GM18517 (cell line): ENCODE results near the gene SLC6A19.

Experiments
- ATAC-seq: cut with Tn5 transposase; IDR thresholded peaks from one replicate; pipeline ENCODE4 v1.9.1; 2021; ENCODE audit warnings: mild to moderate bottlenecking, moderate library complexity; ENCODE audit not compliant: unreplicated experiment

The SLC6A19 gene

DNA sequence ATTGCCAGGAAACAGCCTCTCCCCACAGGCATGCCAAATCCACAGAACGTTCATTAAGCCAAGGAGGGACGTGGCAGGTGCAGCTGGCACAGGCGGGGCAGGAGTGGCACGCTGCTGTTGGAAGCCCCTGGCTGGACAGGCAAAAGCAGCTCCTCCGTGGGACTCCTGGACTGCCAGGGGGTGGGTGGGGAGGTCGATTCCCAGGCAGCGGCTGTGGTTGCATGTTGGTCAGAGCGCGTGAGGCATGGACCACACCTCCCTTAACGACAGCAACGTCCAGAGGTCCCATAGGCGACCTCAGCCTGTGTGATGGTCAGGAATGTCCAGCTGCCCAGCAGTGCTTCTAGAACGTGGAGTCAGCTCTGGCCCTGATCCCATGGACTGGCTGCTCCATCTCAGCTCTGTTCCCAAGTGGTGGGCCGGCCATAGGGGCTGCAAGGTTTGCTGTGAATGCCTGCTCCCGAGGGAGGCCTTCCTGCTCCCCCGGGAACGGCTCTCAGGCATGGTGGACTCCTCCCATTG lies 6.9 kb downstream of the SLC6A19 start:
- ATAC-seq, result no peak

- no peak for ATAC-seq
These were observed 7.5 kb downstream of the SLC6A19 start for GRCh38 chr5:1208743-1209488.

DNA sequence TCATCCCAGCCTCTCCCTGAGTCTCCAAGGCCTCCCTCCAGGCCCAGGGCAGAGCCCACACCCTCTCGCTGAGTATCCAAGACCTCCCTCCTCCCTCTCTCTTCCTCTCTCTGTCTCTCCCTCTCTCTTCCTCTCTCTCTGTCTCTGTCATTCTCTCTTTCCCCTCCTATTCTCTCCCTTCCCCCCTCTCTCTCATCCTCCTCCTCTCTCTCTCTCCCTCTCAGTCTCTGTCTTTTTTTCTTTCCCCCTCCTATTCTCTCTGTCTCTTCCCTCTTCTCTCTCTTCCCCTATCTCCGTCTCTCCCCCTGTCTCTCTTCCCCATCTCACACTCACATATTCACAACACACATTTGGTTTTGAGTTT lies 8.1 kb downstream of the SLC6A19 start:
- ATAC-seq, result no peak

DNA sequence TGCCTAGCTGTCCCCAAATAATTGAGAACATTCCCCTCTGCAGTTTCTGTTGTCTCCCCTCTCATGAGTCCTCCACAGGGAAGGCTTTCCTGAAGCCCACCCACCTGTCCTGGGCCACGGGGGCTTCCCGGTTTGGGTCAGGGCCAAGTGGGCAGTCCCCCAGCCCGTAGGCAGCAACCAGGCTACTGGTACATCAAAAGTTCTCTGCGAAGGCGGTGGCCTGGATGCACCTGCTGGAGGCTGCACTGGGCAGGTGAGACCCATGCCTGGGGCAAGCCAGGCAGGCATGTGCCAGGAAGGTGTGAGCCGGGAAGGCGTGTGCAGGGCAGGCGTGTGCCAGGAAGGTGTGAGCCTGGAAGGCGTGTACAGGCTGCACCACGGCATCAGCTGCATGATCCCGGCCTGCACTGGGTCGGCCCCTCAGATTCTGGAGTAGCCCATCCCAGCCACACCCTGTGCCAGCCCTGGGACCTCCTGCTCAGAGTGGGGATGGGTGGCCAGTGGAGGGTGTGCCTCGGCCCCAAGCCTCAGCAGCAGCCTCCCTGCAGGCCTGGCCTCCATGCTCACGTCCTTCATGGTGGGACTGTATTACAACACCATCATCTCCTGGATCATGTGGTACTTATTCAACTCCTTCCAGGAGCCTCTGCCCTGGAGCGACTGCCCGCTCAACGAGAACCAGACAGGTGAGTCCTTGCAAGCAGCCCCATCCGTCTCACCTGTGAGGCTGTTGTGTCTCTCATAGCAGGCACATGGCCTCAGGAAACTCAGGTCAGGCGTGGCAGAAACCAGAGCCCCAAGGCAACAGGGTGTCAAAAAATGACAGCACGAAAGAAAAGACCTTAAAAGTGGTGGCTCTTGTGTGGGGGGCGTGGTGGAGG lies 8.7 kb downstream of the SLC6A19 start:
- no peak for ATAC-seq

DNA sequence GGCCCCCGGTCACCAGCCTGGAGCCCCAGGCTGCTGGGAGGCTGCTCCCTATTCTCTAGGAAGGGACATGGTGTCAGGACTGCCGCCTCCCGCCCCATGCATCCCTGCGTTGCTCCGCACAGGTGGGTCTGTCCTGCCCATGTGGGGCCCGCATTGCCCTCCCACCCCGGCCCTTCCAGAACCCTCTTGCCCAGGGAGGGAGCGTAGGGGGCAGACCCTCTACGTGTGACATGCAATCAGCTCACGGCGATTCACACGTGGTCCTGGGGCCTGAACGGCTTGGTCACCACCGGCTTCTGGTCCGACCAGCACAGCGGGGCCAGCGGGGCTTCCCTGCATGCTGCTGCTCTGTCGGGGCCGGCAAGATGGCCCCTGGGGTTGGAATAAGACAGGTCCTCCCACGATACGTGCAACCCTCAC lies 9.4 kb downstream of the SLC6A19 start:
- ATAC-seq, result no peak

GRCh38 chr5:1211701-1212100 lies 10.3 kb downstream of the SLC6A19 start:
- no peak for ATAC-seq

GRCh38 chr5:1212271-1212670 lies 10.9 kb downstream of the SLC6A19 start:
- no peak for ATAC-seq

GRCh38 chr5:1212881-1213280 lies 11.5 kb downstream of the SLC6A19 start:
- no peak for ATAC-seq

DNA sequence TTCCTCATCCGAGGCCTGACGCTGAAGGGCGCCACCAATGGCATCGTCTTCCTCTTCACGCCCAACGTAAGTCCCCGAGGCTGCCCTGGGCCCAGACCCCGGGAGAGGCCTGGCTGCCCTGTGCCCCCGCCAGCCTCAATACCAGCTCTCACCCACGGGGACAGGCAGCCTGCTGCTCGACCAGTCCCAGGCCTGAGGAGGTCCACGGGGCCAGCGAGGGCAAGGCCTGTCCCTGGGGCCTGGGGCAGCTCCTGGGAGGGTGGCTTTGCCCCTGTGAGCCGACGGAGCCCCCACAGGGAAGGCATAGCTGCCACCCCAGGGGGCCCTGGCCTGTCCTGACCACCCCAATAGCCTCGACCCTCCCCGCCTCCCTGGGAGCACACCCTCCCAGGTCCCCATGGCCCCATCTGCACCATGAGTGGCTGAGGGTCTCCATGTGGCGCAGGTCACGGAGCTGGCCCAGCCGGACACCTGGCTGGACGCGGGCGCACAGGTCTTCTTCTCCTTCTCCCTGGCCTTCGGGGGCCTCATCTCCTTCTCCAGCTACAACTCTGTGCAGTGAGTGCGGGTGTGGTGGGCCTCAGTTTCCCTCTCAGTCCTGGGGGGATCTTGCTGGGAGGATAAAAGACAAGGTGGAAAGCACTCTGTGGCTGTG lies 12.2 kb downstream of the SLC6A19 start:
- ATAC-seq, result no peak

DNA sequence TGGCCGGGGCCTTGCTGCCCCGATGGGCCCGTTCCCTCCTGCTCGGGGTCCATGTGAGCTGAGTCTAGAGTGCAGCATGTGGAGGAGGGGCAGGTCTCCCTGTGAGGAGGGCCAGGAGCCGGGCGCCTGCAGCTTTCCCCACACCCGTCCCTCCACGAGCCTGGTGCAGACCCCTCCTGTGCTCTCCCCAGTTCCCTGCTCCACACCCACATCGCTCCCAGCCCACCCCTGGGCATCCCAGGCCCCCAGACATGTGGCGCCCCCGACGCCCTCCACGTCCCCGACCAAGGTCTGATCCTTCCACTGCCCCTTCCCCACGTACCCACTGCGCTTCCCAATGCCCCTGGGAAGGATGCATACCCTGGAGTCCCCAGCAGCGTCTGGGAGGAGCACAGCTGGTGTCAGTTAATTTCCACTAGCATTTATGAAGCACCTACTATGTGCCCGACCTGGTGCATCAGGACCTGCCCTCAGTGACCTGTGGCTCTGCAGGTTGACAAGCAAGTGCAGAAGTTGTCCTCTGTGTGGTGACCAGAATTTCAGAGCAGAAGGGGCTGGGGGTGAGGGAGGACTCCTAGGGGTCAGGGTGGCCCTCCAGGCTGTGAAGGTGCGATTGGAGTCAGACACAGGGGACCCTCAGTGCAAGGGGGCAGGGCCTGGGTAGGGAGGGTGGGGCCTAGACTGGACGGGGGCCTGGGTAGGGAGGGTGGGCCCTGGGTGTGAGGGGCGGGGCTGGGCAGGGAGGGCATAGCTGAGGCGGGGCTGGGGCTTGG lies 13.0 kb downstream of the SLC6A19 start:
- no peak for ATAC-seq

- no peak for ATAC-seq
These were observed 13.5 kb downstream of the SLC6A19 start for GRCh38 chr5:1214936-1215220.

DNA sequence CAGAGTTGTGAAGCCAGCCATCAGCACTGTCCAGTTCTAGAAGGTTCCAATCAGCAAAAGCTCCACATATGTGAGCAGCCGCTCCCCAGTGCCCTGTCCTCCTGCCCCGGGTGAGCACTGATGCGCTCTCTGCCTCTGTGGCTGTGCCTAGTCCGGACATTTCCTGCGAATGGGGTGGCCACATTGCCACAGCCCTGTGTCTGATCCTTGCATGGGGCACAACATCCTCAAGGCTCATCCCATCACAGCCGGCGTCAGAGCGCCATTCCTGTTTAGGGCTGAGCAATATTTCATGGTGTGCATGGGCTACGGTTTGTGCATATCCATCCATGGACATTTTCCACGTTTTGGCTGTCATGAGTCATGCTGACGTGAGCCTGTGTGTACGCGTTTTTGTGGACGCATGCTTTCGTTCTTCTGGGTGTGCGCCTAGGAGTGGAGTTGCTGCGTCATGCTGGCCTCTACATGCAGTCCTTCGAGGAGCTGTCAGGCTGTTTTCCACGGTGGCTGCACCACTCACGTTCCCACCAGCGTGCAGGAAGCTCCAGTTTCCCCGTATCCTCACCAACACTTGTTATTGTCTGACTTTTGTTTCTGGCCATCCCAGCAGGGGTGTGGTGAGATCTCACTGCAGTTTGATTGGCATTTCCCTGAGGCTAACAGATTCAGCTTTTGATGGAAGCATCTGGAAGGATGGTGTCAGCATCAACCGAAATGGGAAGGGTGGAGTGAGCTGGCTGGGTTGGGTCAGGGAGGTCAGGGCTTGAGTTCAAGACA lies 14.1 kb downstream of the SLC6A19 start:
- no peak for ATAC-seq

GRCh38 chr5:1216211-1216917 lies 15.0 kb downstream of the SLC6A19 start:
- no peak for ATAC-seq

DNA sequence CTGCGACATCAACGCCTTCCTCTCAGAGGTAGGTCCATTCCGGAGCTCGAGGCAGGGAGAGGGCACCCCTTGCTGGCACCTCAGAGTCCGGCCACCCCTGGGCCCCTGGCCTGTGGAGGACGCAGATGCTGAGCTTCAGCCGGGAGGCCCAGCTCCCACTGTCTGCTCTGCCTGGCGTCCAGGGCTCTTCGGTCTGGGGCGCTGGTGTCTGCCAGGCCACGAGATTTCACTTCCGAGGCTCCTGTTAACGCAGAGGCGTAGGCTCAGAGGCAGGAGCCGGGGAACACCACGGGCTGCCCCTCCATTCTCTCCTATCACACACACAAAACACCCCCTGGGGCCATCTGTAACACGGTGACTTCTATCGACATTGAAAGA lies 15.5 kb downstream of the SLC6A19 start:
- ATAC-seq, result no peak

- ATAC-seq, result no peak
These were observed 16.3 kb downstream of the SLC6A19 start for GRCh38 chr5:1217596-1218206.

DNA sequence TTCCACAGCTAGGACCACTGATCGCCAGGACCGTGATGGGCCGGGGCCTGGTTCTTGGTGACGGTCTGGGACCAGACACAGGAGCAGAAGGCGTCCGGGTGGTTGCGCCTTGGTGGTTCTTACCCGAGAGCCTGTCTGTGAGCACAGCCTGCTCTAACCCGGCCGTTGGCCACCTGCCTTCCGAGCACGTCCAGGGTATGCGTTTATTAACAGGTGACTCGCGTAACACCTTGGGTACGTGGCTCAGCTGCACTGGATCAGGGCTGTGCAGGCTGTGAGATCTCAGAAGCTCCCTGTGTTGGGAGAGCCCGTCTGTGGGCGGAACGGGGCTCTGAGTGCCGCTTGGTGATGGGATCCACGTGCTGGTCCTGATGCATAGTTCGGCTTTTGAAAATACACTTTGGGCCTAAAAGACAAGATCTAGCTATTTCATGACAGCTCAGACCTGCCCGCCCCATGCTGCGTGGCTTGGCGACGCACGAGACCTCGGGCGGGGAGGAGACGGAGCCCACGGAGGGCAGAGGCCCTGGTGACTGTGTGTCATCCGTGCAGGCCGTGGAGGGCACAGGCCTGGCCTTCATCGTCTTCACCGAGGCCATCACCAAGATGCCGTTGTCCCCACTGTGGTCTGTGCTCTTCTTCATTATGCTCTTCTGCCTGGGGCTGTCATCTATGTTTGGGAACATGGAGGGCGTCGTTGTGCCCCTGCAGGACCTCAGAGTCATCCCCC lies 17.1 kb downstream of the SLC6A19 start:
- ATAC-seq, result no peak

DNA sequence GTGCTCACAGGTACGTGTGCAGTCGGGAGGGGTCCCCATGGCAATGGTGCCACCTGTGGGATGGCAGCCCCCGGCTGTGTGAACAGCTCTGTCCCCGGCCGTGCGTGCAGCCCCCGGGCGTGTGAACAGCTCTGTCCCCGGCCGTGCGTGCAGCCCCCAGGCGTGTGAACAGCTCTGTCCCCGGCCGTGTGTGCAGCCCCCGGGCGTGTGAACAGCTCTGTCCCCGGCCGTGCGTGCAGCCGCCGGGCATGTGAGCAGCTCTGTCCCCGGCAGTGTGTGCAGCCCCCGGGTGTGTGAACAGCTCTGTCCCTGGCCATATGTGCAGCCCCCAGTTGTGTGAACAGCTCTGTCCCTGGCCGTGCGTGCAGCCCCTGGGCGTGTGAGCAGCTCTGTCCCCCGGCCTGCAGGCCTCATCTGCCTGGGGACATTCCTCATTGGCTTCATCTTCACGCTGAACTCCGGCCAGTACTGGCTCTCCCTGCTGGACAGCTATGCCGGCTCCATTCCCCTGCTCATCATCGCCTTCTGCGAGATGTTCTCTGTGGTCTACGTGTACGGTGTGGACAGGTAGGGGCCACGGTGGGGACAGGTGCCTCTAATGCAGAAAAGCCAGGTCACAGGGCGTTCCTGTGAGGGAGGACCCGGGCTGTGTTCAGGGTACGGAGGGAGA lies 17.8 kb downstream of the SLC6A19 start:
- ATAC-seq, result no peak

DNA sequence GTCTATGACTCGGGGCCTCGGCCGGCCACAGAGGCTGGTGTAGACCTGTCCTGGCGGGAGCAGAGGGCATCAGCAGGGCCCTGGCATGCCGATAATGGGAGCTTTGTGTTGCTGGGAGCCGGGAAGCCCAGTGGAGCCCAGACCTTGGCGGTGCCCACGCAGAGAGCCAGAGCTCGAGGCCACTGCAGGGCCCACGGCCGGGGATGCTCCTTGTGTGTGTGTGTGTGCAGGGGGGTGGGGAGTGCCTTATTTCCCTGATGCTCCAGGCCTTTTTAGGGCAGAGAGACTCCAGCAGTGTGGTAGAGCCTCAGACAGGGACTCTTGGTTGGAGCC lies 18.3 kb downstream of the SLC6A19 start:
- no peak for ATAC-seq
